Stomach (tissue), 4 donors: ENCODE results near the gene CCDC178.

Experiments
- POLR2AphosphoS5 ChIP-seq, 3 donors: sonication (generic); formaldehyde crosslinking; IDR thresholded peaks; one replicate each; pipeline ENCODE4 v1.6.1; 2016; ENCODE audit warnings: antibody characterized with exemption in 3 of 3
- TF ChIP-seq, protein P1 (sequence below), 7 experiments: fragments of 450-650 bp in 4 of 7; fragments of 200-600 bp in 3 of 7; sonication (generic) in 3 of 7; IDR thresholded peaks; one replicate each; pipeline ENCODE4 v1.5.1; 2016 to 2019; ENCODE audit warnings: antibody characterized with exemption in 7 of 7, control low read depth in 2 of 7, mild to moderate bottlenecking in 1 of 7

DNA sequence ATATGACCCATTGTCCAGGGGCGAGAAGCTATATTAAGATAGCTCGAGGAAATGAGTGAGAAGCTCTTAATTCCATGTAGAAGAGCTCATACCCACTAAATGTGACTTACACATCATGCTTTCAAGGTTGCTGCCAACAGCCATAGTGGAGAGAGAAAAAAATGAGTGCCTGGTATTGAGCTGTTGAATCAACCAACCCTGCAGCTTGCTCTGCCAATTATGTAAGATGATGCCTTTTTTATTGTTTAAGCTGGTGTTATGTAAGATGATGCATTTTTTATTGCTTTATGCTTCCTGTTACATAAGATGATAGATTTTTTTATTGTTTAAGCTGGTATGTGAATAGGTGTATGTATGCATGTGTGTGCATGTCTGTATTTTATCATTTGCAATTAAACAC, 228.2 kb downstream of the CCDC178 start:
- TF ChIP-seq, protein P1, sequence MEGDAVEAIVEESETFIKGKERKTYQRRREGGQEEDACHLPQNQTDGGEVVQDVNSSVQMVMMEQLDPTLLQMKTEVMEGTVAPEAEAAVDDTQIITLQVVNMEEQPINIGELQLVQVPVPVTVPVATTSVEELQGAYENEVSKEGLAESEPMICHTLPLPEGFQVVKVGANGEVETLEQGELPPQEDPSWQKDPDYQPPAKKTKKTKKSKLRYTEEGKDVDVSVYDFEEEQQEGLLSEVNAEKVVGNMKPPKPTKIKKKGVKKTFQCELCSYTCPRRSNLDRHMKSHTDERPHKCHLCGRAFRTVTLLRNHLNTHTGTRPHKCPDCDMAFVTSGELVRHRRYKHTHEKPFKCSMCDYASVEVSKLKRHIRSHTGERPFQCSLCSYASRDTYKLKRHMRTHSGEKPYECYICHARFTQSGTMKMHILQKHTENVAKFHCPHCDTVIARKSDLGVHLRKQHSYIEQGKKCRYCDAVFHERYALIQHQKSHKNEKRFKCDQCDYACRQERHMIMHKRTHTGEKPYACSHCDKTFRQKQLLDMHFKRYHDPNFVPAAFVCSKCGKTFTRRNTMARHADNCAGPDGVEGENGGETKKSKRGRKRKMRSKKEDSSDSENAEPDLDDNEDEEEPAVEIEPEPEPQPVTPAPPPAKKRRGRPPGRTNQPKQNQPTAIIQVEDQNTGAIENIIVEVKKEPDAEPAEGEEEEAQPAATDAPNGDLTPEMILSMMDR (IDR thresholded peaks at IDR 0.05), result no peak
- no peak for TF ChIP-seq POLR2AphosphoS5 (IDR thresholded peaks at IDR 0.05)
